NCI-H82 treated with DMSO at 0.1 percent for 48 hours (cell line): Measurements from ENCODE around the gene ARF6.
A peak's percentile ranks its signal among the peaks of the same experiment; 100 is the strongest.
"Not testable (repeated sequence)": the region's sequence is repeated elsewhere in the genome, so short reads cannot be mapped to it uniquely, and the experiment has no call there.

Source experiments
- DNase-seq: peaks from one replicate; lab custom pipeline; 2025; ENCODE audit not compliant: unreplicated experiment; lab: John Stamatoyannopoulos, UW

ARF6 gene

GRCh38 chr14:49876563-49877127, 16.2 kb upstream of the ARF6 start:
- DNase-seq = no peak

DNA sequence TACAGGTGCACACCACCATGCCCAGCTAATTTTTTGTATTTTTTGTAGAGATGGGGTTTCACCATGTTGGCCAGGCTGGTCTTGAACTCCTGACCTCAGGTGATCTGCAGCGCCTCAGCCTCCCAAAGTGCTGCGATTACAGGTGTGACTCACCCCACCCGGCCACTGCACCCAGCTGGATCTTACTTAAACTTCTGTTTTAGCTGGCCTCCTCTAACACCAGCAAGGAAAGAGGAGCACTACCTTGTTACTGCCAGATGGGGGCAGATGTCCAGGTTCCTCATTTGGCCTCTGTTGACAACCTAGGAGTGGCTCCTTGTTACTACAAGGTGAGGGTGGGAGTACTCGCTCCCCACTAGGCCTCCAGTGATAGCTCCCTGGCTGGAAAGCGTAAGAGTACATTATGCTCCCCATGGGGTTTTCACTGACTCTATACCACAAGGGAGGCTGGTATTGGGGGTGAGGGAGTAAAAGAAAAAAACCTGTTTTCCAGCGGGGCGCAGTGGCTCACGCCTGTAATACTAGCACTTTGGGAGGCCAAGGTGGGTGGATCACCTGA, 13.2 kb upstream of the ARF6 start:
- DNase-seq = peak; percentile 16

GRCh38 chr14:49880267-49881064, 12.4 kb upstream of the ARF6 start:
- DNase-seq = no peak

- no peak for DNase-seq
Observed at GRCh38 chr14:49881350-49882001, 11.4 kb upstream of the ARF6 start.

DNA sequence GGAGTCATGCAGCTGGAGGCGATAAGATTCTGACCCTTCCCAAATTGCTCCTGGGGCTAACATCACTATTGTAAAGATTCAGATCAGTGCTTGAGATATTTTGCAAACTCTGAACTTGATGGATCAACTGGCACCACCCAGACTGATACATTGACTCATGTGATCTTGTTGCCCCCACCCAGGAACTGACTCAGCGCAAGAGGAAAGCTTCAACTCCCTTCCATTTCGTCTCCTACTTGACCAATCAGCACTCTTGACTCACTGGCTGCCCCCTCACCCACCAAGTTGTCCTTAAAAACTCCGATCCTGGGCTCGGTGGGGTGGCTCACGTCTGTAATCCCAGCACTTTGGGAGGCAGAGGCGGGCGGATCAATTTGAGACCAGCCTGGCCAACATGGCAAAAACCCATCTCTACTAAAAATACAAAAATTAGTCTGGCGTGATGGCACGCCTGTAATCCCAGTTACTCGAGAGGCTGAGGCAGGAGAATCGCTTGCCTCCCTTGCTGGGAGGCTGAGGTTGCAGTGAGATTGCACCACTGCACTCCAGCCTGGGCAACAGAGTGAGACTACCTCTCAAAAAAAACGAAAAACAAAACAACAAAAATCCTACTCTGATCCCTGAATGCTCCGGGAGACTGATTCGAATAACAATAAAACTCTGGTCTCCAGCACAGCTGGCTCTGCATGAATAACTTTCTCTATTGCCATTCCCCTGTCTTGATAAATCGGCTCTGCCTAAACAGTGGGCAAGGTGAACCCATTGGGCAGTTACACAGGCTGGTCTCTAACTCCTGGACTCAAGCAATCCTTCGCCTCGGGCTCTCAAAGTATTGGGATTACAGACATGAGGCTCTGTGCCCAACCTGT, 9.8 kb upstream of the ARF6 start:
- no peak for DNase-seq

DNA sequence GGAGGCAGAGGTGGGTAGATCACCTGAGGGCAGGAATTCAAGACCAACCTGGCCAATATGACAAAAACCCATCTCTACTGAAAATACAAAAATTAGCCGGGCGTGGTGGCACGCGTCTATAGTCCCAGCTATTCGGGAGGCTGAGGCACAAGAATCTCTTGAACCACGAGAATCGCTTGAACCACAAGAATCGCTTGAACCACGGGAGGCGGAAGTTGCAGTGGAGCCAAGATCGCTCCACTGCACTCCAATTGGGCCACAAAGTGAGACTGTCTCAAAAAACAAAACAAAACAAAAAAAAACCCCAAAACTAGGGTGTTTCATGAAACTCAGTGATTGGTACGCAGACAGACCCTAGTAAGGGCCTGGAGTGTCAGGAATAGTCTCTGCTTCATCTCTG, 6.4 kb upstream of the ARF6 start:
- DNase-seq = no peak

DNA sequence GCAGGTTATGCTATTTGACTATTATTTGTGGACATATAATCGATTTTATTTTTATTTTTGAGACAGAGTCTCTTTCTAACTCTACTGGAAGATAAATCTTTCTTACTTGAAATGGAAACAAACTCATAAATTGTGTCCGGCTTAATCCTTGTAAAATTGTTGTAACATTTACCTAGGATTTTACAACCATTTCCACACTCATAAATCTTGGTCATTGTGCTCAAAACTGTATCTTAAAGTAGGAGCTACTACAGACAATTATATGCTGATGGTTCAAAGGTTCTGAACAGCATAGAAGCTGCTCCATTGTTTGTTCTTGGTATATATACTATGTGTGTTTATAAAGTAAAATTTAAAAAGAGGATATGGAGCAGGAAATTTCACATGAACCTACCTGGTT, 4.6 kb upstream of the ARF6 start:
- DNase-seq = no peak

- DNase-seq = no peak
Observed at GRCh38 chr14:49892301-49892635, 614 bp upstream of the ARF6 start.

GRCh38 chr14:49893309-49894213, 679 bp downstream of the ARF6 start:
- DNase-seq = no peak

DNA sequence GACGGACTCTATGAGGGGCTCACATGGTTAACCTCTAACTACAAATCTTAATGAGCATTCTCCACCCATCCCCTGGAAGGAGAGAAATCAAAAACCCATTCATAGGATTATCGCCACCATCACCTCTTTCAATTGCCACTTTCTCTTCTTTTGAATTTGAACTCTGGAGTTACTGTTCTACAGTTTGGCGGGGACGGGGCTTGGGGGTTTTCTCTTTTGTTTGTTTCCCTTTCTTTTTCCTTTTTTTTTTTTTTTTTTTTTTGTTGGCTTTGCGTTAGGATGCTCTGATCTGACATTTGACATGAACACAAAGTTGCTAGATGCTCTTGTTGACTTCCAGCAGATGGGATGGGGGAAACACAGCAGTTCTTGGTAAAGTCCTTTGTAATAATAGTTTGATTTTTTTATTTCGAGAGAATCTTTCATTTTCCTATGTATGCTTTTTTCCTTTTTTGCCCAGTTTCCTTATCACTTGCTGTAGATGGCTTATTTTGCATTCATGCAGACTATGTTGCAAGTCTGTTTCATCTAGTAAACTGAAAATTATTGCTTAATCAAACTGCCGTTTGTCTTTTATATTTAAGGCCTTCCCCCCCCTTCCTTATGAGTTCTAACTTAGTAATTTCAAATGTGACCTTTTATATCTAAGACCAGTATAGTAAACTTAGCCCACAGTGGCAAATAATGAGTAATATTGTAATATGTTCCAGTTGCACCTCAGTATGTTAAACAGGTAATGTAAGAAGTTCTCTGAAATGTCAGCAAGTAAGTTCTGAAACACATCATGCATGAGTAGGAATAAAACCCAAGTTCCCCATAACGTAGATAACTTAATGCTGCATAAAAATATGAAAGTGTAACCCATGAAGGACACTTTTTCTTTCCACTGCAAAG, 1.6 kb downstream of the ARF6 start:
- DNase-seq = not testable (repeated sequence)

- peak; percentile 42 for DNase-seq
Observed at GRCh38 chr14:49895480-49895879, 2.6 kb downstream of the ARF6 start.

DNA sequence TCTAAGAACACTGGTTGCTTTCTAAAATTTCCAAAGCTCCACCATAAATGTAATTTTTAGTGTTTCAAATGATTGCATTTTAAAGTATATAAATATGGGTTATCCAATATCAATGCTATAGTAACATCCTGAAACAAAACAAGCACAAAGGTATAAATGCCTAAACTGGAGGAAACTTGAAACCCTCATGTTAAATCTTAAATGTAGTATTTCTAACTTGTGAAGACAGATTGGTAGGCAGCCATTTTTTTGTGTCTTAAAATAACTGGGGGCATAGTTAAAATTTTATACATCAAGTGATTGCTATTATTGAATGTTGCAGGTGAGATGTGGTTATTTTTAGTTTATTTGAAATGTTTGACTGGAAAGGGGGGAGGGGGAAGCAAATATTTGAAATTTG, 3.4 kb downstream of the ARF6 start:
- not testable (repeated sequence) for DNase-seq

GRCh38 chr14:49896966-49897365, 4.1 kb downstream of the ARF6 start:
- DNase-seq = no peak

DNA sequence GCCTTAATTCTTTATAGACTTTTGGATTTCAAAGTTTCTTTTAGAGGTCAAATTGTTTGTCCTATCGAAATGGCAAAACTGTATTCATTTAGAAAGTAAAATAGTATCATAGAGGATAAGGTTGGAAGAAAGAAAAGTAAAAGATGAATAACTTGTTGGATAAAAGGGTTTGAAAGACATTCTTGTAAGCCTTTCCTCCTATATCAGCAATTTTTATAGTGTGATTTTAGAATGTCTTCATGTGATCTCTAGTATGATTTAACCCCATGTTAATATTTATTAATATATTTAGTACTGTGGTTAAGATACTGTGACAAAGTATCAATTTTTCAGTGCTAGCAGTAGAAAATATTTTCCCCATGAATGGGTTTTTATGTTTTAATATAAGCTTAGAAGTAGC, 4.5 kb downstream of the ARF6 start:
- DNase-seq = no peak

DNA sequence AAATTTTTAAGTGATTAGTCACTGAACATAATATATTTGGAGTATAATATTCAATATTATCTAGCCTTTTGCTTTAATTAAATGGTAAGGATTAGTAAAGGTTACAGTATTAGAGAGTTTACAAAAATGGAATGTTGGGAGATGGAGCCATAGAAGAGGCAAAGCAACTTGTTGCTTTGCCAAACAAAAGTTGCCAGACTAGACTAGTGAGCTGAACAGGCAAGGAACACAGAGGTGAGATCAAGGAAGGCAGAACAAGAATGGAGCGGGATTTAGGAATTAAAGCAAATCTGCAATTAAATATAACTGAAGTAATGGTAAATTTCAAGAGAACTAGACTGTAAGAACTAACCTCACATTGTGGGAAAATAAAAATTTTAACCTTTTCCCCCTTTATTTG, 5.1 kb downstream of the ARF6 start:
- no peak for DNase-seq

- no peak for DNase-seq
Observed at GRCh38 chr14:49898485-49898884, 5.6 kb downstream of the ARF6 start.

- DNase-seq = no peak
Observed at GRCh38 chr14:49900973-49901372, 8.1 kb downstream of the ARF6 start.

GRCh38 chr14:49902679-49903246, 9.9 kb downstream of the ARF6 start:
- not testable (repeated sequence) for DNase-seq

- DNase-seq = no peak
Observed at GRCh38 chr14:49904270-49904669, 11.4 kb downstream of the ARF6 start.
